ENCODE measurements around the gene ZNF462.
"Not testable (repeated sequence)": the region's sequence is repeated elsewhere in the genome, so short reads cannot be mapped to it uniquely, and the experiment has no call there.

Gene ZNF462

GRCh38 chr9:106862821-106863720 is at the start of gene ZNF462:
ZNF462 (plus strand) TSS chr9:106863166; CDS start chr9:106923384, 60,218 bp downstream.
- no peak for DNase-seq (ENCODE audit: low read depth)

GRCh38 chr9:106816524-106816923 is 46.4 kb upstream of the ZNF462 start:
- no peak for DNase-seq (ENCODE audit: low read depth)

- DNase-seq (ENCODE audit: low read depth): no peak
Observed at GRCh38 chr9:106818034-106818433, 44.9 kb upstream of the ZNF462 start.

GRCh38 chr9:106820866-106821265 is 42.1 kb upstream of the ZNF462 start:
- DNase-seq (ENCODE audit: low read depth): no peak

GRCh38 chr9:106828070-106828469 is 34.9 kb upstream of the ZNF462 start:
- no peak for DNase-seq (ENCODE audit: low read depth)

- no peak for DNase-seq (ENCODE audit: low read depth)
Observed at GRCh38 chr9:106828965-106829364, 34.0 kb upstream of the ZNF462 start.

GRCh38 chr9:106829666-106830408 is 33.1 kb upstream of the ZNF462 start:
- no peak for DNase-seq (ENCODE audit: low read depth)

GRCh38 chr9:106830527-106831150 is 32.3 kb upstream of the ZNF462 start:
- no peak for DNase-seq (ENCODE audit: low read depth)

GRCh38 chr9:106834888-106835287 is 28.1 kb upstream of the ZNF462 start:
- no peak for DNase-seq (ENCODE audit: low read depth)

GRCh38 chr9:106835840-106836239 is 27.1 kb upstream of the ZNF462 start:
- no peak for DNase-seq (ENCODE audit: low read depth)

GRCh38 chr9:106843371-106843770 is 19.6 kb upstream of the ZNF462 start:
- DNase-seq (ENCODE audit: low read depth): no peak

GRCh38 chr9:106846307-106846706 is 16.7 kb upstream of the ZNF462 start:
- no peak for DNase-seq (ENCODE audit: low read depth)

- peak; percentile 89 for DNase-seq (ENCODE audit: low read depth)
Observed at GRCh38 chr9:106846857-106847256, 16.1 kb upstream of the ZNF462 start.

- DNase-seq (ENCODE audit: low read depth): not testable (repeated sequence)
Observed at GRCh38 chr9:106851640-106852039, 11.3 kb upstream of the ZNF462 start.

- DNase-seq (ENCODE audit: low read depth): peak; percentile 58
Observed at GRCh38 chr9:106857811-106858470, 5.0 kb upstream of the ZNF462 start.

GRCh38 chr9:106859957-106860720 is 2.8 kb upstream of the ZNF462 start:
- DNase-seq (ENCODE audit: low read depth): no peak

GRCh38 chr9:106860721-106861639 is 2.0 kb upstream of the ZNF462 start:
- no peak for DNase-seq (ENCODE audit: low read depth)

GRCh38 chr9:106861640-106862109 is 1.3 kb upstream of the ZNF462 start:
- no peak for DNase-seq (ENCODE audit: low read depth)

- DNase-seq (ENCODE audit: low read depth): no peak
Observed at GRCh38 chr9:106862110-106862820, 701 bp upstream of the ZNF462 start.
